ENCODE measurements around the gene SCRN2. TPM values are rescaled to one million over a fixed set of nuclear protein-coding genes. Genes with fewer than 3 reads are reported as not detected.
A peak's percentile ranks its signal among the peaks of the same experiment; 100 is the strongest.

Gene SCRN2
- total RNA-seq, 1 donor from 2014 or later = 44.8 TPM

- Mint-ChIP-seq H3K36me3 (ENCODE audit: low read depth, unreplicated experiment) (peaks cover 4% of the 10 kb centered on the region), H3K4me3 (ENCODE audit: unreplicated experiment) (no peak overlapping the region), H3K9me3 (ENCODE audit: unreplicated experiment) (no peaks in the 10 kb centered on the region), H3K27me3 (ENCODE audit: unreplicated experiment) (peaks cover 8% of the 10 kb centered on the region), H3K4me1 (ENCODE audit: unreplicated experiment) (peaks cover 40% of the 10 kb centered on the region), H3K27ac (ENCODE audit: unreplicated experiment) (peak overlapping the region; percentile 18)
- TF ChIP-seq CTCF (IDR thresholded peaks at IDR 0.05; ENCODE audit: unreplicated experiment) = no peak
- no peak for DNase-seq (ENCODE audit: low spot score)
Observed at GRCh38 chr17:47875011-47875985, 34.2 kb upstream of the SCRN2 start.

- Mint-ChIP-seq H3K4me3 (ENCODE audit: unreplicated experiment) (no peak overlapping the region), H3K4me1 (ENCODE audit: unreplicated experiment) (peaks cover 37% of the 10 kb centered on the region), H3K27me3 (ENCODE audit: unreplicated experiment) (peaks cover 4% of the 10 kb centered on the region), H3K36me3 (ENCODE audit: low read depth, unreplicated experiment) (peaks cover 4% of the 10 kb centered on the region), H3K9me3 (ENCODE audit: unreplicated experiment) (no peaks in the 10 kb centered on the region), H3K27ac (ENCODE audit: unreplicated experiment) (no peak overlapping the region)
- TF ChIP-seq CTCF (IDR thresholded peaks at IDR 0.05; ENCODE audit: unreplicated experiment) = no peak
- no peak for DNase-seq (ENCODE audit: low spot score)
Observed at GRCh38 chr17:47873200-47874090, 32.4 kb upstream of the SCRN2 start.

- Mint-ChIP-seq H3K9me3 (ENCODE audit: unreplicated experiment) (no peaks in the 10 kb centered on the region), H3K4me3 (ENCODE audit: unreplicated experiment) (no peak overlapping the region), H3K27ac (ENCODE audit: unreplicated experiment) (no peak overlapping the region), H3K27me3 (ENCODE audit: unreplicated experiment) (peaks cover 4% of the 10 kb centered on the region), H3K4me1 (ENCODE audit: unreplicated experiment) (peaks cover 32% of the 10 kb centered on the region), H3K36me3 (ENCODE audit: low read depth, unreplicated experiment) (peaks cover 4% of the 10 kb centered on the region)
- no peak for TF ChIP-seq CTCF (IDR thresholded peaks at IDR 0.05; ENCODE audit: unreplicated experiment)
- DNase-seq (ENCODE audit: low spot score) = no peak
Observed at GRCh38 chr17:47872651-47873161, 31.6 kb upstream of the SCRN2 start.

- peaks cover 28% of the 10 kb centered on the region for H3K4me1 Mint-ChIP-seq (ENCODE audit: unreplicated experiment)
- TF ChIP-seq CTCF (IDR thresholded peaks at IDR 0.05; ENCODE audit: unreplicated experiment) = no peak
- H3K27ac Mint-ChIP-seq (ENCODE audit: unreplicated experiment) = no peak overlapping the region
- H3K36me3 Mint-ChIP-seq (ENCODE audit: low read depth, unreplicated experiment) = peaks cover 4% of the 10 kb centered on the region
- no peaks in the 10 kb centered on the region for H3K9me3 Mint-ChIP-seq (ENCODE audit: unreplicated experiment)
- no peak for DNase-seq (ENCODE audit: low spot score)
- H3K27me3 Mint-ChIP-seq (ENCODE audit: unreplicated experiment) = peaks cover 4% of the 10 kb centered on the region
- H3K4me3 Mint-ChIP-seq (ENCODE audit: unreplicated experiment) = peak overlapping the region; percentile 37
Observed at GRCh38 chr17:47872019-47872650, 31.1 kb upstream of the SCRN2 start.
